B cell (primary cell): ENCODE data around the gene FMN1.

Source experiments
- CTCF ChIP-seq: fragments of 200-600 bp; IDR thresholded peaks from one replicate; pipeline ENCODE4 v1.8.0; 2022; ENCODE audit warnings: antibody characterized with exemption, mild to moderate bottlenecking
- EZH2 ChIP-seq: IDR thresholded peaks from 2 replicates; pipeline ENCODE4 v1.6.1; 2012; ENCODE audit warnings: borderline replicate concordance, low read depth, mild to moderate bottlenecking, moderate library complexity, low read length; ENCODE audit not compliant: insufficient read depth, poor library complexity, severe bottlenecking

GRCh38 chr15:33059184-33059583 is 135.3 kb downstream of the FMN1 start:
- no peak for TF ChIP-seq CTCF
- no peak for TF ChIP-seq EZH2
